HepG2 (cell line): ENCODE results near the gene UBR3.

Experiments used
- BCL6 ChIP-seq: IDR thresholded peaks from 2 replicates; pipeline ENCODE4 v1.6.1; 2016; ENCODE audit warnings: missing genetic modification reagents, missing compliant biosample characterization
- EED ChIP-seq: sonication (generic); formaldehyde crosslinking; IDR thresholded peaks from 2 replicates; pipeline ENCODE4 v1.5.0; 2020; ENCODE audit warnings: mild to moderate bottlenecking, missing genetic modification reagents
- ETV6 ChIP-seq: sonication (generic); formaldehyde crosslinking; conservative IDR thresholded peaks from 2 replicates; pipeline ENCODE4 v1.4.0; 2020; ENCODE audit warnings: missing genetic modification reagents
- NONO ChIP-seq, 2 experiments: fragments of 450-650 bp in 1 of 2; sonication (generic) in 1 of 2; formaldehyde crosslinking in 1 of 2; IDR thresholded peaks in 1 of 2; conservative IDR thresholded peaks in 1 of 2; 2 replicates each; pipeline versions ENCODE4 v1.6.1 to v1.8.0; 2017 to 2022; ENCODE audit warnings: mild to moderate bottlenecking in 1 of 2, missing genetic modification reagents in 1 of 2, moderate library complexity in 1 of 2
- SMARCC2 ChIP-seq: fragments of 450-650 bp; IDR thresholded peaks from 2 replicates; pipeline ENCODE4 v1.6.1; 2017; ENCODE audit warnings: antibody characterized with exemption, mild to moderate bottlenecking
- SMARCE1 ChIP-seq: fragments of 450-650 bp; IDR thresholded peaks from 2 replicates; pipeline ENCODE4 v1.6.1; 2017; ENCODE audit warnings: borderline replicate concordance
- ZFP36 ChIP-seq: fragments of 150-350 bp; IDR thresholded peaks from 2 replicates; pipeline ENCODE4 v1.6.1; 2018; ENCODE audit warnings: borderline replicate concordance, low read length, low read depth; ENCODE audit not compliant: partially characterized antibody
- ZFP41 ChIP-seq: sonication (generic); formaldehyde crosslinking; IDR thresholded peaks from 2 replicates; pipeline ENCODE4 v1.4.0; 2020; ENCODE audit warnings: mild to moderate bottlenecking, missing genetic modification reagents, borderline replicate concordance
- ZNF749 ChIP-seq: sonication (generic); formaldehyde crosslinking; IDR thresholded peaks from 2 replicates; pipeline ENCODE4 v1.8.0; 2022; ENCODE audit warnings: mild to moderate bottlenecking, missing genetic modification reagents, moderate library complexity, borderline replicate concordance
- TF ChIP-seq, protein P1 (sequence below): sonication (generic); formaldehyde crosslinking; IDR thresholded peaks from 2 replicates; pipeline ENCODE4 v1.5.0; 2020; ENCODE audit warnings: mild to moderate bottlenecking, missing genetic modification reagents, moderate library complexity
- TF ChIP-seq, protein P2 (sequence below): sonication (generic); formaldehyde crosslinking; IDR thresholded peaks from 2 replicates; pipeline ENCODE4 v1.4.0; 2020; ENCODE audit warnings: missing genetic modification reagents
- TF ChIP-seq, protein P3 (sequence below): IDR thresholded peaks from 2 replicates; pipeline ENCODE4 v1.6.1; 2012; ENCODE audit warnings: inconsistent platforms
- TF ChIP-seq, protein P4 (sequence below): sonication (generic); formaldehyde crosslinking; IDR thresholded peaks from 2 replicates; pipeline ENCODE4 v1.4.0; 2020; ENCODE audit warnings: missing genetic modification reagents, borderline replicate concordance

DNA sequence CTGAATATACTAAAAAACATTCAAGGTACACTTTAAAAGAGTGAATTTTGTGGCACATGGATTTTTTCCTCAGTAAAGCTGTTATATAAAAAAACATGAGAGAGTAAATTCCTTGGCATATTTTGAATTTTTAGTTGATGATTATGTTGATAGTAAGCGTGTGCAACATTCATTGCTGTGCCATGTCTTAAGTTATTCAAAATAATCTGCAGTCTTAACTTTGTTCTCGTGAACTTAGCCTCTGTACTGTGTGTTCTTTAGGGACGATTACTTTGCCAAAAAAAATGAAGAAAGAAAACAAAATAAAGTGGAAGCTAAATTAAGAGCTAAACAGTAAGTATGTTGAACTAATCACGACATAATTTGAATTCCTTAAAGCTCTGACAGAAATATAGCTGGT, 19.0 kb upstream of the UBR3 start:
- TF ChIP-seq, protein P1, sequence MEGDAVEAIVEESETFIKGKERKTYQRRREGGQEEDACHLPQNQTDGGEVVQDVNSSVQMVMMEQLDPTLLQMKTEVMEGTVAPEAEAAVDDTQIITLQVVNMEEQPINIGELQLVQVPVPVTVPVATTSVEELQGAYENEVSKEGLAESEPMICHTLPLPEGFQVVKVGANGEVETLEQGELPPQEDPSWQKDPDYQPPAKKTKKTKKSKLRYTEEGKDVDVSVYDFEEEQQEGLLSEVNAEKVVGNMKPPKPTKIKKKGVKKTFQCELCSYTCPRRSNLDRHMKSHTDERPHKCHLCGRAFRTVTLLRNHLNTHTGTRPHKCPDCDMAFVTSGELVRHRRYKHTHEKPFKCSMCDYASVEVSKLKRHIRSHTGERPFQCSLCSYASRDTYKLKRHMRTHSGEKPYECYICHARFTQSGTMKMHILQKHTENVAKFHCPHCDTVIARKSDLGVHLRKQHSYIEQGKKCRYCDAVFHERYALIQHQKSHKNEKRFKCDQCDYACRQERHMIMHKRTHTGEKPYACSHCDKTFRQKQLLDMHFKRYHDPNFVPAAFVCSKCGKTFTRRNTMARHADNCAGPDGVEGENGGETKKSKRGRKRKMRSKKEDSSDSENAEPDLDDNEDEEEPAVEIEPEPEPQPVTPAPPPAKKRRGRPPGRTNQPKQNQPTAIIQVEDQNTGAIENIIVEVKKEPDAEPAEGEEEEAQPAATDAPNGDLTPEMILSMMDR (CRISPR knock-in tag), result no peak
- no peak for TF ChIP-seq ZNF749 (CRISPR knock-in tag)
- TF ChIP-seq SMARCC2, result no peak
- TF ChIP-seq, protein P2, sequence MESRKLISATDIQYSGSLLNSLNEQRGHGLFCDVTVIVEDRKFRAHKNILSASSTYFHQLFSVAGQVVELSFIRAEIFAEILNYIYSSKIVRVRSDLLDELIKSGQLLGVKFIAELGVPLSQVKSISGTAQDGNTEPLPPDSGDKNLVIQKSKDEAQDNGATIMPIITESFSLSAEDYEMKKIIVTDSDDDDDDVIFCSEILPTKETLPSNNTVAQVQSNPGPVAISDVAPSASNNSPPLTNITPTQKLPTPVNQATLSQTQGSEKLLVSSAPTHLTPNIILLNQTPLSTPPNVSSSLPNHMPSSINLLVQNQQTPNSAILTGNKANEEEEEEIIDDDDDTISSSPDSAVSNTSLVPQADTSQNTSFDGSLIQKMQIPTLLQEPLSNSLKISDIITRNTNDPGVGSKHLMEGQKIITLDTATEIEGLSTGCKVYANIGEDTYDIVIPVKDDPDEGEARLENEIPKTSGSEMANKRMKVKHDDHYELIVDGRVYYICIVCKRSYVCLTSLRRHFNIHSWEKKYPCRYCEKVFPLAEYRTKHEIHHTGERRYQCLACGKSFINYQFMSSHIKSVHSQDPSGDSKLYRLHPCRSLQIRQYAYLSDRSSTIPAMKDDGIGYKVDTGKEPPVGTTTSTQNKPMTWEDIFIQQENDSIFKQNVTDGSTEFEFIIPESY (CRISPR knock-in tag), result no peak
- no peak for TF ChIP-seq NONO (IDR thresholded peaks at IDR 0.05)
- no peak for TF ChIP-seq NONO (CRISPR knock-in tag; conservative IDR thresholded peaks at IDR 0.05)
- TF ChIP-seq, protein P3, sequence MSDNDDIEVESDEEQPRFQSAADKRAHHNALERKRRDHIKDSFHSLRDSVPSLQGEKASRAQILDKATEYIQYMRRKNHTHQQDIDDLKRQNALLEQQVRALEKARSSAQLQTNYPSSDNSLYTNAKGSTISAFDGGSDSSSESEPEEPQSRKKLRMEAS, result no peak
- no peak for TF ChIP-seq BCL6
- TF ChIP-seq EED (CRISPR knock-in tag), result no peak
- TF ChIP-seq ETV6 (CRISPR knock-in tag), result no peak
- TF ChIP-seq SMARCE1, result no peak
- no peak for TF ChIP-seq ZFP41
- no peak for TF ChIP-seq ZFP36
- TF ChIP-seq, protein P4, sequence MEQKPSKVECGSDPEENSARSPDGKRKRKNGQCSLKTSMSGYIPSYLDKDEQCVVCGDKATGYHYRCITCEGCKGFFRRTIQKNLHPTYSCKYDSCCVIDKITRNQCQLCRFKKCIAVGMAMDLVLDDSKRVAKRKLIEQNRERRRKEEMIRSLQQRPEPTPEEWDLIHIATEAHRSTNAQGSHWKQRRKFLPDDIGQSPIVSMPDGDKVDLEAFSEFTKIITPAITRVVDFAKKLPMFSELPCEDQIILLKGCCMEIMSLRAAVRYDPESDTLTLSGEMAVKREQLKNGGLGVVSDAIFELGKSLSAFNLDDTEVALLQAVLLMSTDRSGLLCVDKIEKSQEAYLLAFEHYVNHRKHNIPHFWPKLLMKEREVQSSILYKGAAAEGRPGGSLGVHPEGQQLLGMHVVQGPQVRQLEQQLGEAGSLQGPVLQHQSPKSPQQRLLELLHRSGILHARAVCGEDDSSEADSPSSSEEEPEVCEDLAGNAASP (CRISPR knock-in tag), result no peak
